ENCODE measurements around the gene ST7.

Gene ST7

DNA sequence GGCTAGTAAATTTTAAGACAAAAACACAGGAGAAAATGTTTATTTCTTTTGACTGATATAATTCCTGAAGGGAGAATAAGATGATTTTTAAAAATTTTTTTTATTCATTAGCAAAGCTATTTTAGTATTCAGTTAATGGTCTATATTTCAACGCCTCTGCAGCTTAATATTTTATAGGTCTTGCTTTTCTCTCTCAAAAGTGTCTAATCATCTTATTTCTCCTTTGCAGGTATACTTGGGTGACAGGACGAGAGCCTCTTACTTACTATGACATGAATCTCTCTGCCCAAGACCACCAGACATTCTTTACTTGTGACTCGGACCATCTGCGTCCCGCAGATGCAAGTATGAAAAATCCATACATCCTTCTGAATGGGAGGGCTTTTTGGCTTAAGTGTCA is 177.0 kb downstream of the ST7 start:
- TF ChIP-seq, protein P1, sequence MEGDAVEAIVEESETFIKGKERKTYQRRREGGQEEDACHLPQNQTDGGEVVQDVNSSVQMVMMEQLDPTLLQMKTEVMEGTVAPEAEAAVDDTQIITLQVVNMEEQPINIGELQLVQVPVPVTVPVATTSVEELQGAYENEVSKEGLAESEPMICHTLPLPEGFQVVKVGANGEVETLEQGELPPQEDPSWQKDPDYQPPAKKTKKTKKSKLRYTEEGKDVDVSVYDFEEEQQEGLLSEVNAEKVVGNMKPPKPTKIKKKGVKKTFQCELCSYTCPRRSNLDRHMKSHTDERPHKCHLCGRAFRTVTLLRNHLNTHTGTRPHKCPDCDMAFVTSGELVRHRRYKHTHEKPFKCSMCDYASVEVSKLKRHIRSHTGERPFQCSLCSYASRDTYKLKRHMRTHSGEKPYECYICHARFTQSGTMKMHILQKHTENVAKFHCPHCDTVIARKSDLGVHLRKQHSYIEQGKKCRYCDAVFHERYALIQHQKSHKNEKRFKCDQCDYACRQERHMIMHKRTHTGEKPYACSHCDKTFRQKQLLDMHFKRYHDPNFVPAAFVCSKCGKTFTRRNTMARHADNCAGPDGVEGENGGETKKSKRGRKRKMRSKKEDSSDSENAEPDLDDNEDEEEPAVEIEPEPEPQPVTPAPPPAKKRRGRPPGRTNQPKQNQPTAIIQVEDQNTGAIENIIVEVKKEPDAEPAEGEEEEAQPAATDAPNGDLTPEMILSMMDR (IDR thresholded peaks at IDR 0.05; ENCODE audit: low read depth, low read length), result no peak
- Histone ChIP-seq H3K9me3 (no peaks in the 10 kb centered on the region), H3K4me1 (peaks cover 3% of the 10 kb centered on the region), H3K27me3 (no peaks in the 10 kb centered on the region), H3K4me3 (ENCODE audit: low read depth, low read length) (no peak overlapping the region), H3K36me3 (peaks cover 10% of the 10 kb centered on the region)
- no peak for DNase-seq

DNA sequence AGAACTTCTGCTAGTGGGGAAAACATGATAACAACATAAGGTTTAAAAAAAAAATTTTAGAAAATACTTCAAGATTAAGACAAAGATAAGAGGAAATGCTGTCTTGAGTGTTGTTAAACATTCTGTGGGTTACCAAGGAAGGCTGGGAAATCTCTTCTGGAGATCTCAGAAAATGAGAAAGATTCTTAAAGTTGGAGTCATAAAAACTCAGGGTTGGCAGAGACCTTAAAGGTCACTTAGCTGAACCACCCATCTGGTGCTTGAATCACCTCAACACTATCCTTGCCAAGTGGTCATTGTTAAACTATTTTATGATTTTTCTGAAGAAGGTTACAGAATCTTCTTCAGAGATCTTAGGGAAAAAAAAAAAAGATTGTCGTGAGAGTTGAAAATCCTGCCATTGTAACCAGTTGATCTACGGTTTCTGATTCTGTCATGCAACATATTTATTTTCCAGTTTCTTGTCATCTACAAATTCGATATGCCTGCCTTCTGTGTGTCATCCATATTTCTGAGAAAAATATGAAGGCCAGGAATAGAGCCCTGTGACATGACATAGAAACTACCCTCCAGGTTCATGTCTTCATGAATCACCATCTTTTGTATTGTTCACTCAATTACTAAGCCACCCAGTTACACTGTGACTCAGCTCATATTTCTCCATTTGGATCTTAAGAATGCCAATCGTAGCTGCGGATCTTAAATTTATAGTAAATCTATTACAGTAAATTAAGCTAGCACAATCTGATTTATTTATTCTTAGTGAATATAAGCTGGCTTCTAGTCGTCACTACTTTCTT is 179.2 kb downstream of the ST7 start:
- DNase-seq, result no peak
- no peaks in the 10 kb centered on the region; the same call in 1 of the 2 replicates for H3K4me1 ChIP-seq
- no peak overlapping the region for H3K4me3 ChIP-seq (ENCODE audit: low read depth, low read length)
- H3K27me3 ChIP-seq, result no peaks in the 10 kb centered on the region
- no peaks in the 10 kb centered on the region for H3K9me3 ChIP-seq
- H3K36me3 ChIP-seq, result peaks cover 20% of the 10 kb centered on the region
- TF ChIP-seq, protein P1 (IDR thresholded peaks at IDR 0.05; ENCODE audit: low read depth, low read length), result no peak

DNA sequence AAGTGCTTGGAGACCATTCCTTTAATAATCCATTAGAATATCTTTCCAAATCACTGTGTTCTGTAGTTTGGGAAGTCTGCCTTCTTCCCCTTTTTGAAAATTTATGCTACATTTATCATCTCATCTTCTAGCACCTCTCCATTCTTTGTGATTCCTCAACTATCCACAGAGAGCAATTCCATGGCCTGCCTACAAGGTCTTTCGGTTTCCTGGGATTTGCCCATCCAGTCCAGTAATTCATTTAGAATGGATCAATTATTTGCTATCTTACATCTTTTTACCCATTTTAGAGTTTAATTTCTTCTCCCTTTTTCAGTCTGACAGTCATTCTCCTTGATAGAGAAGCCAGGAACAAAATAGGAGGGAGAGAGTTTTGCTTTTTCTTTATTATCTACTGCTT is 179.8 kb downstream of the ST7 start:
- no peak for DNase-seq
- Histone ChIP-seq H3K36me3 (peaks cover 25% of the 10 kb centered on the region), H3K4me3 (ENCODE audit: low read depth, low read length) (no peak overlapping the region), H3K4me1 (no peaks in the 10 kb centered on the region; the same call in 1 of the 2 replicates), H3K27me3 (no peaks in the 10 kb centered on the region), H3K9me3 (no peaks in the 10 kb centered on the region)
- TF ChIP-seq, protein P1 (IDR thresholded peaks at IDR 0.05; ENCODE audit: low read depth, low read length), result no peak

DNA sequence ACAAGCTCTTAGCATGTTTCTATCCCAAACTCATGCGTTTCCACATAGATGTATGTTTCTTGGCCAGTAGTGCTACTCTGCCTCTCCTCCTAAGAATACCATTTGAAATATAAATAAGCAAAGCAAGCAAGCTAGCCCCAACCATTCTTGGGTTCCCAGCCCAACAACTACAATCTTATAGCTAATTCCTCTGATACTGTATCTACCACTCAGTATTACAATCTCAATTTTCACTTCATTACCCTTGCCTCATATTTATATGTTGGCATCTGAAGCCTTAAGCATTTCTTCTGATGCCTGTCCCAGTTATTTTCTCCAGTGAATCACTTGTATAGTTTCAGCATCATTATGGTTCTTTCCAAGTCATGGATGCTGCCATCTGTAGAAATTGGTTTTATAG is 181.1 kb downstream of the ST7 start:
- H3K9me3 ChIP-seq, result no peaks in the 10 kb centered on the region

DNA sequence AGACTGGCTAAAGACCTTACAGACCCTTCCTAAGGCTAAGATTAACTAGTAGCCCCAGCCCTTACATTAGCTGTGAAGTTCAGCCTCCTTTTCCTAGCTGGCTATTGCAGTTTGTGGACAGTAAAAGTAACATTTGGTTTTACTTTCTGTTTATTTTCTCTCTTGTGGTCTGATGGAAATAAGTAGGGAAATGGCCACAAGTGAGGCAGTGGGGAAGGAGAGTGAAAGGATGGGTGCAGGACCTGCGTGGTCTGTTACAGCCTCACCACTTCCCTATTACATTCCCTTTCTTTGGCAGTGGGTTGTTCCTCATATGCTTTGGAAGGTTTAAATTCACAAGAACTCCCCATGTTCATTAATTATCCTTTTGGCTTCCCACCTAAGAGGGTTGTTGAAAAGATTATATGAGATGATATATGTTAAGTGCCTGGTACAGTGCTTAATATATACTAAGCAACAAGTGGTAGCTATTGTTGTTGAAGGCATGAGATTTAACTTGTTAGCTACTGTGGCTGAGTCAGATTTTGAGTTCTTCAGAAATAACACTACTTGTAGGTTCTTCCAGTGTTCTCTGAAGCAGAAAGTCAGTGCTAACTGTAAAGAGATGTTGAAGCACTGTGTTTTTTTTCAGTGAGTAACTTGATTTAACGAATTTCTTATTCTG is 181.7 kb downstream of the ST7 start:
- TF ChIP-seq, protein P1 (IDR thresholded peaks at IDR 0.05; ENCODE audit: low read depth, low read length), result no peak

More for the DNA sequence above, 181.1 kb downstream of the ST7 start:
- no peaks in the 10 kb centered on the region for H3K27me3 ChIP-seq
- H3K36me3 ChIP-seq, result peaks cover 31% of the 10 kb centered on the region
- H3K4me3 ChIP-seq (ENCODE audit: low read depth, low read length), result no peak overlapping the region
- TF ChIP-seq, protein P1 (IDR thresholded peaks at IDR 0.05; ENCODE audit: low read depth, low read length), result no peak
- no peak for DNase-seq
- H3K4me1 ChIP-seq, result no peaks in the 10 kb centered on the region

DNA sequence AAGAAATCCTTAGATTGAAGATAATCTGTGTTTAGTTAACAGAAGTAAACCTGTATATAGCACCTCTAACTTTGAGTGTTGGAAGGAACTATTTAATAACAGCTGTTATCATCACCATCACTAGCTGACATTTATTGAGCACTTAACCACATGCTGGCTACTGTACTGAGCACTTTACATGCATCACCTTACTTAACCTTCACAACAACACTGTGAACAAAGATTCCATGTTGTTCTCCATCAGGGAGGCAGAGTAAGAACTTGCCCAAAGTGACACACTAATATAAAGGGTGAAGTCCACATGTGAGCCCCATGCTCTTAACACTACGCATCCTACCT is 182.2 kb downstream of the ST7 start:
- Histone ChIP-seq H3K9me3 (no peaks in the 10 kb centered on the region), H3K4me3 (ENCODE audit: low read depth, low read length) (no peak overlapping the region), H3K36me3 (peaks cover 32% of the 10 kb centered on the region), H3K27me3 (no peaks in the 10 kb centered on the region), H3K4me1 (no peaks in the 10 kb centered on the region)
- TF ChIP-seq, protein P1 (IDR thresholded peaks at IDR 0.05; ENCODE audit: low read depth, low read length), result no peak
- DNase-seq, result no peak

More for the DNA sequence above, 181.7 kb downstream of the ST7 start:
- DNase-seq, result no peak
- H3K36me3 ChIP-seq, result peaks cover 32% of the 10 kb centered on the region
- no peaks in the 10 kb centered on the region for H3K4me1 ChIP-seq
- H3K4me3 ChIP-seq (ENCODE audit: low read depth, low read length), result no peak overlapping the region
- H3K27me3 ChIP-seq, result no peaks in the 10 kb centered on the region
- no peaks in the 10 kb centered on the region for H3K9me3 ChIP-seq

All from BE2C (cell line).